ENCODE measurements around the gene SDC3.
A peak's percentile ranks its signal among the peaks of the same experiment; 100 is the strongest.

SDC3 gene

DNA sequence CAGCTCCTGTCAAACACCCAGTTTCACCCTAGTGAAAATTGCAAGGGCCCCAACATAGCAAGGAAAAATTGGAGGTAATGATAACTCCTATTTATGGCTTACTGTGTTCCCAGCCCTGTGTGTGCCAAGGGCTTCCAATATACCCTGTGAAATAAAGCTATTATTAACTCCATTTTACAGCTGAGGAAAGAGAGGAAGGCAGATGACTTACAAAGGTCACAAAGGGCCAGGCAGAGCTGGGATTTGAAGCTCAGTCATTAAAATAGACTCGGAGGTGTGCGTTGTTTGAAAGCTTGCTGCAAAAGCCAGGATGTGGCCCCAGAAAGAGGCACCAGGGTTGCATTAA, 20.2 kb upstream of the SDC3 start:
- H3K9ac ChIP-seq (ENCODE audit: low read length in 2 of 2): peak overlapping the region in 1 of 2 donors; percentile 36
- H3K36me3 ChIP-seq (ENCODE audit: control insufficient read depth in 2 of 2, insufficient read depth in 2 of 2, low read length in 2 of 2): peaks cover 6 to 9% of the 10 kb centered on the region in 2 donors
- no peaks in the 10 kb centered on the region for H3K9me3 ChIP-seq (ENCODE audit: control insufficient read depth in 2 of 2, low read length in 2 of 2)
- no peak overlapping the region for H3K27ac ChIP-seq (ENCODE audit: low read length)
- H3K4me1 ChIP-seq (ENCODE audit: control insufficient read depth, insufficient read depth, low read length): peaks cover 2% of the 10 kb centered on the region
- H3K4me3 ChIP-seq (ENCODE audit: low read length in 2 of 2): no peak overlapping the region
- no peaks in the 10 kb centered on the region for H3K27me3 ChIP-seq (ENCODE audit: control insufficient read depth in 1 of 2, insufficient read depth in 2 of 2, low read length in 2 of 2)

DNA sequence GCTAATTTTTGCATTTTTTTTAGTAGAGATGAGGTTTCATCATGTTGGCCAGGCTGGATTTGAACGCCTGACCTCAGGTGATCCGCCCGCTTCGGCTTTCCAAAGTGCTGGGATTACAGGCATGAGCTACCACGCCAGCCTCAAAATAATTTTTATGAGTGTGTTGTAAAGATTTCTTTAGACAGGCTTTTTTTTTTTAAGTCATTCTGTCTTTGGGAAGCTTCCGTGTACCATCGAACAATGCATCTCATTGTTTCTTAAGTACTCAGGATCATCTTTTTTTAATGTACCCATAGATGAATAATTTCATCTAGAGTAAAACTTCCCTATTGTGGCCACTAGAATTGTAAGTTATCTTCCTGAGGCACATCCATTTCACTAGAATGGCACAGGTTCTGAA, 19.6 kb upstream of the SDC3 start:
- H3K36me3 ChIP-seq (ENCODE audit: control insufficient read depth in 2 of 2, insufficient read depth in 2 of 2, low read length in 2 of 2): peaks cover 4 to 7% of the 10 kb centered on the region in 2 donors
- no peak overlapping the region for H3K27ac ChIP-seq (ENCODE audit: low read length)
- no peak overlapping the region for H3K9ac ChIP-seq (ENCODE audit: low read length in 2 of 2)
- no peaks in the 10 kb centered on the region for H3K27me3 ChIP-seq (ENCODE audit: control insufficient read depth in 1 of 2, insufficient read depth in 2 of 2, low read length in 2 of 2)
- no peaks in the 10 kb centered on the region for H3K9me3 ChIP-seq (ENCODE audit: control insufficient read depth in 2 of 2, low read length in 2 of 2)
- H3K4me1 ChIP-seq (ENCODE audit: control insufficient read depth, insufficient read depth, low read length): no peaks in the 10 kb centered on the region
- H3K4me3 ChIP-seq (ENCODE audit: low read length in 2 of 2): no peak overlapping the region

DNA sequence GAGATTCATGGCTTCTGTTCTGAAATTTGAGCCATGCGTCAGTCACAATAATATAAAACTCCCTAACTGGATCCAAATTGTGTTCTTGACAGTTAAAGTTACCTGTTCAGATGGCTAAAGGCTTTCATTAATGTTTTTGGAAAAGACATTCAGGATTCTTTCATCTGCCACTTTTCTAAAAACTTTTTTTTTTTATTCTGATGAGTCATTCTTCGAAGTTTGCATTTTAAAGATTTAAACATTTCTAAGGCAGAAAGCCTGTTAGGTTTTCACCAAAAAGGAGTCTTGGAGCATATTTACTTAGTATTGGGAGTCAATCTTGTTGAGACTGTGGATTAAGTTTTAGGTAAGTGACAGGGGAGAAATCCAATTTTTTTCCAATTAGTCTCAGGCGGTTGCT, 18.9 kb upstream of the SDC3 start:
- no peak overlapping the region for H3K4me3 ChIP-seq (ENCODE audit: low read length in 2 of 2)
- H3K27ac ChIP-seq (ENCODE audit: low read length): no peak overlapping the region
- no peaks in the 10 kb centered on the region for H3K9me3 ChIP-seq (ENCODE audit: control insufficient read depth in 2 of 2, low read length in 2 of 2)
- H3K36me3 ChIP-seq (ENCODE audit: control insufficient read depth in 2 of 2, insufficient read depth in 2 of 2, low read length in 2 of 2): peaks cover 0 to 3% of the 10 kb centered on the region in 2 donors
- no peaks in the 10 kb centered on the region for H3K4me1 ChIP-seq (ENCODE audit: control insufficient read depth, insufficient read depth, low read length)
- H3K27me3 ChIP-seq (ENCODE audit: control insufficient read depth in 1 of 2, insufficient read depth in 2 of 2, low read length in 2 of 2): no peaks in the 10 kb centered on the region
- no peak overlapping the region for H3K9ac ChIP-seq (ENCODE audit: low read length in 2 of 2)

DNA sequence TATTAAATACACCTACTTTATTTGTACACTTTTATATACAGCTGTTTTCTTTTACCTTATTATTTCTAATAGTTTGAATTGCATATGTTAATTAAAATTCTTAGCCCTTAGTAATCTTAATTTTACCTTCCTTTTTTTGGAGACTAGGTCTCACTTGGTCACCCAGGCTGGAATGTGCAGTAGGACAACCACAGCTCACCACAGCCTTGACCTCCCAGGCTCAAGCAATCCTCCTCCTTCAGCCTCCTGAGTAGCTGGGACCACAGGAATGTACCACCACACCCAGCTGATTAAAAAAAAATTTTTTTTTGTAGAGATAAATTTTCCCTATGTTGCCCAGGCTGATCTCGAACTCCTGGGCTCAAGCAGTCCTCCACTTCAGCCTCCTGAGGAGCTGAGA, 15.0 kb upstream of the SDC3 start:
- H3K9me3 ChIP-seq (ENCODE audit: control insufficient read depth in 2 of 2, low read length in 2 of 2): no peaks in the 10 kb centered on the region
- H3K4me1 ChIP-seq (ENCODE audit: control insufficient read depth, insufficient read depth, low read length): no peaks in the 10 kb centered on the region
- H3K4me3 ChIP-seq (ENCODE audit: low read length in 2 of 2): no peak overlapping the region
- no peak overlapping the region for H3K27ac ChIP-seq (ENCODE audit: low read length)
- no peaks in the 10 kb centered on the region for H3K27me3 ChIP-seq (ENCODE audit: control insufficient read depth in 1 of 2, insufficient read depth in 2 of 2, low read length in 2 of 2)
- H3K36me3 ChIP-seq (ENCODE audit: control insufficient read depth in 2 of 2, insufficient read depth in 2 of 2, low read length in 2 of 2): no peaks in the 10 kb centered on the region
- no peak overlapping the region for H3K9ac ChIP-seq (ENCODE audit: low read length in 2 of 2)

DNA sequence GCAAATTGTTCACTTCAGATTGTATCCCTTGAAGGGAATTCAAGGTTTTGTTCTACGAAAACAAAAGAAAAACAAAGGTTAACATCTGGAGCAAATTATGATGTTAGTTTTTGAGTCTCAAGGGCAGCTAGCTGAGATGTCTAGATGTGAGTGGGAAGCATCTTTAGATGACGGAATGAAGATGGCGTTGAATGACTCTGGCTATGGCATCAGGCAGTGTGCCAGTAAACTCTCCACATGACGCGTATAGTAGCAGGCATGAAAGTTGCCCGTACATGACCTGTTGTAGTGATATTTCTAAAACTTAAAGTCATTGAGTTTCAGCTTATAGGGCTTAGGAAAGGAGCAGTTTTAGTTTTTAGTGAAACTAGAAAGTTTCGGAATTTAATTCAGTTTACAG, 12.3 kb upstream of the SDC3 start:
- Histone ChIP-seq H3K4me1 (ENCODE audit: control insufficient read depth, insufficient read depth, low read length) (no peaks in the 10 kb centered on the region), H3K9ac (ENCODE audit: low read length in 2 of 2) (no peak overlapping the region), H3K36me3 (ENCODE audit: control insufficient read depth in 2 of 2, insufficient read depth in 2 of 2, low read length in 2 of 2) (no peaks in the 10 kb centered on the region), H3K27me3 (ENCODE audit: control insufficient read depth in 1 of 2, insufficient read depth in 2 of 2, low read length in 2 of 2) (no peaks in the 10 kb centered on the region), H3K27ac (ENCODE audit: low read length) (no peak overlapping the region), H3K9me3 (ENCODE audit: control insufficient read depth in 2 of 2, low read length in 2 of 2) (no peaks in the 10 kb centered on the region), H3K4me3 (ENCODE audit: low read length in 2 of 2) (no peak overlapping the region)

DNA sequence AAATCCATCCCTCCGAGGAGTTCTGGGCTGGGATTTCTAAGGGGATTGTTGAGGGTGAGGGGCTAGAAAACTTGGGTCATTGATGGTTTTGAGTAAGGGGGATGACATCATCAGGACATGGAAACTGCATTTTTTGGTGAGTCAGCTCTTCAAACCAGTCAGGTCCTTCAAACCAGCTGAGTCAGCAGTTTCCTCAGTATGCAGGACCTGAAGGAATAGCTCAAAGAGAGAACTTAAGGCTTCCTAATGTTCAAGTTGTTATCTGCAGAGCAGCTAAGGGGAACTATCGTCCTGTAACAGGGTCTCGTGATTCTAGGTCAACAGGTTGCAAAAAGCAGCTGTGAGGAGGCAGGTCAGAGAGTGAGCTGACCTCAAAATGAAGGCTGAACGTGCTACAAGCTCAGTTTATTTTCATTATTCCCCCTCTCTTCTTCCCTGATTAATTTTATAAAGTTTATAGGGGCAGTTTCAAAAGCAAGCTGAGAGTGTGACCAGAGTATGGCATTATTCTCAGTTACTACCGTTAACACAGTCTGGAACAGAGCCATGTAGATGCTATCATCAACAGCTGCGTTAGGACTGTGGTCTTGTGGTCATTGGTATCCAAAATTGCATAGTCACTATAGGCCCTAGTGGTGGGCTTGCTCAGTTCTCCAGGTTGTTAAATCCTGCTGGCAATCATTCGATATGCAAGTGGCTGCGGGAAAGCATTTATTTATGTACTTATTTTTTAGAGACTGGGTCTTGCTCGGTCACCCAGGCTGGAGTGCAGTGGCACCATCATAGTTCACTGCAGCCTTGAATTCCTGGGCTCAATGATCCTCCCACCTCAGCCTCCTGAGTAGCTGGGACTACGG, 10.7 kb upstream of the SDC3 start:
- Histone ChIP-seq H3K36me3 (ENCODE audit: control insufficient read depth in 2 of 2, insufficient read depth in 2 of 2, low read length in 2 of 2) (no peaks in the 10 kb centered on the region), H3K9ac (ENCODE audit: low read length in 2 of 2) (no peak overlapping the region), H3K9me3 (ENCODE audit: control insufficient read depth in 2 of 2, low read length in 2 of 2) (no peaks in the 10 kb centered on the region), H3K4me3 (ENCODE audit: low read length in 2 of 2) (no peak overlapping the region), H3K27ac (ENCODE audit: low read length) (no peak overlapping the region), H3K27me3 (ENCODE audit: control insufficient read depth in 1 of 2, insufficient read depth in 2 of 2, low read length in 2 of 2) (no peaks in the 10 kb centered on the region), H3K4me1 (ENCODE audit: control insufficient read depth, insufficient read depth, low read length) (no peaks in the 10 kb centered on the region)

DNA sequence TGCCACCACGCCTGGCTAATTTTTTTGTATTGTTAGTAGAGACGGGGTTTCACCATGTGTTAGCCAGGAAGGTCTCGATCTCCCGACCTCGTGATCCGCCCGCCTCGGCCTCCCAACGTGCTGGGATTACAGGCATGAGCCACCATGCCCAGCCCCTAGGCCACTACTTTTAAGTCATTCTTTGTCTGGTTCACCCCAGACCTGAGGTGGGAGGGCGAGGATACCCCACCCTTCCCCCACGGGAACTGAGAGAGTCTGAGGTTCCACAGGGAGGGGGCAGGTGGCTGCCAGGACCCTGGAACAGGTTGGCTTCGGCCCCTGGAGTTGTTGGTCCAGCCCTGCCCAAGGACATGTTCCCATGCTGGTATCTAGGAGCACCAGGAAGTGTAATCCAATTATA, 7.7 kb upstream of the SDC3 start:
- H3K4me1 ChIP-seq (ENCODE audit: control insufficient read depth, insufficient read depth, low read length): no peaks in the 10 kb centered on the region
- H3K27me3 ChIP-seq (ENCODE audit: control insufficient read depth in 1 of 2, insufficient read depth in 2 of 2, low read length in 2 of 2): no peaks in the 10 kb centered on the region
- H3K36me3 ChIP-seq (ENCODE audit: control insufficient read depth in 2 of 2, insufficient read depth in 2 of 2, low read length in 2 of 2): no peaks in the 10 kb centered on the region
- H3K9me3 ChIP-seq (ENCODE audit: control insufficient read depth in 2 of 2, low read length in 2 of 2): no peaks in the 10 kb centered on the region
- H3K27ac ChIP-seq (ENCODE audit: low read length): no peak overlapping the region
- H3K9ac ChIP-seq (ENCODE audit: low read length in 2 of 2): no peak overlapping the region
- no peak overlapping the region for H3K4me3 ChIP-seq (ENCODE audit: low read length in 2 of 2)

DNA sequence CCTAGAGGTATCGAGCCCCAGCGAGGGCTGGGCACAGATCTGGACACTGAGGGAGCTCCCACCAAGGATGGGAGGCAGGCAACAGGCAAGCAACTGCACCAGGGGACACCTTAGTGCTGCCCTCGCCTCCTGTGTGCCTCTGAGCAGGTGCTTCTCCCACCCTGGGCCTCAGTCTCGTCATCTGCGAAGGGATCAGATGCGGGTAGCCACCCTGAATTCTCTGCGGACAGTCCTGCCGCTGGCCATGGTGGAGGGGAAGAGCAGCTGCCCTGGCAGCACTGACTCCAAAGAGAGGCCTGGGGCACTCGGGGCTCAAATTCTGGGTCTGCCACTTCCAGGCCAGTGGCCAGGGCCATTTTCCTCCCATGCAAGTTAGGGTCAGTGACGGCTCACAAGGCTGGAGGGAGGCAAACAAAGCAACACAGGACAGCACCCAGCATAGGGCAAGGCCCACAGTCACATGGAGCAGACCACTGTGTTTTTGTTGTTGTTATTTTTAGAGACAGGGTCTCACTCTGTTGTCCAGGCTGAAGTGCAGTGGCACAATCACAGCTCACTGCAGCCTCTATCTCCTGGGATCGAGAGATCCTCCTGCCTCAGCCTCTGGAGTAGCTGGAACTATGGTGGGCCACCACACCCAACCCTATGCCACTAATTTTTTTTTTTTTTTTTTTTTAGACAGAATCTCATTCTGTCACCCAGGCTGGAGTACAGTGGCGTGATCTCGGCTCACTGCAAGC, 7.1 kb upstream of the SDC3 start:
- Histone ChIP-seq H3K27ac (ENCODE audit: low read length) (no peak overlapping the region), H3K9ac (ENCODE audit: low read length in 2 of 2) (no peak overlapping the region), H3K9me3 (ENCODE audit: control insufficient read depth in 2 of 2, low read length in 2 of 2) (no peaks in the 10 kb centered on the region), H3K4me1 (ENCODE audit: control insufficient read depth, insufficient read depth, low read length) (peaks cover 5% of the 10 kb centered on the region), H3K4me3 (ENCODE audit: low read length in 2 of 2) (no peak overlapping the region), H3K27me3 (ENCODE audit: control insufficient read depth in 1 of 2, insufficient read depth in 2 of 2, low read length in 2 of 2) (no peaks in the 10 kb centered on the region), H3K36me3 (ENCODE audit: control insufficient read depth in 2 of 2, insufficient read depth in 2 of 2, low read length in 2 of 2) (no peaks in the 10 kb centered on the region)

DNA sequence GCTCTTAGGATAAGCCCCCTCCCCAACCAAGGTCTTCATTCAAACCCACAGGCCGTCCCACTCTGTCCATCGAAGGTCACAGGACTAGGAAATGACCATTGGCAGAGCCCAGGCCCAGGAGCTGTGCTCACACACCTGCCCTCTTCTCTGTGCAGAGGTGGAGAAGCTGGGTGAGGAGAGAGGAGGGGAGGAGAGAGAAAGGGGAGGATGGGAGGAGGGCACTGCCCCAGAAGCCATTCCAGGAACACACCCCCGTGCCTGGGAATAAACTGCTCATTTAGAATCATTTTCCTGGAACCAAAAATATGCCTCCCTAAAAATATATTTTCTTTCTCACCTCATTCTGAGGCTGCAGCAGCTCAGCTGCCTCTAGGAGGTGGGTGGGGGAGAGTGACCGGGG, 6.4 kb upstream of the SDC3 start:
- peaks cover 5% of the 10 kb centered on the region for H3K4me1 ChIP-seq (ENCODE audit: control insufficient read depth, insufficient read depth, low read length)
- H3K9me3 ChIP-seq (ENCODE audit: control insufficient read depth in 2 of 2, low read length in 2 of 2): no peaks in the 10 kb centered on the region
- no peak overlapping the region for H3K27ac ChIP-seq (ENCODE audit: low read length)
- no peak overlapping the region for H3K9ac ChIP-seq (ENCODE audit: low read length in 2 of 2)
- no peak overlapping the region for H3K4me3 ChIP-seq (ENCODE audit: low read length in 2 of 2)
- H3K36me3 ChIP-seq (ENCODE audit: control insufficient read depth in 2 of 2, insufficient read depth in 2 of 2, low read length in 2 of 2): no peaks in the 10 kb centered on the region
- H3K27me3 ChIP-seq (ENCODE audit: control insufficient read depth in 1 of 2, insufficient read depth in 2 of 2, low read length in 2 of 2): no peaks in the 10 kb centered on the region

DNA sequence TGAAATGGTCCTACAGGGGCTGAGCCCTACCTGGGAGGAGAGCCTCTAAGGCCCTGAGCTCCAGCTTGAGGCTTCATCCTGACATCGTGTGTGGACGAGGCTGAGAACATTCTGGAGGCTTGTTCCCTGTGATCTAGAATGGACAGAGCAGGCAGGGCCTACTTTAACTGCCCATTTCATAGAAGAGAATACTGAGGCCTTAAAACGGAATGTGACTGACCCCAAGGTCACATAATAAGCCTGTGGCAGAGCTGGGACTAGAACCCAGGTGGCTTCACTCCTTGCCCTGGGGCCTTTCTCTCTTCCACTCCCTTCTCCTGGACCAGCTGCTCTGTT, 6.0 kb upstream of the SDC3 start:
- Histone ChIP-seq H3K27me3 (ENCODE audit: control insufficient read depth in 1 of 2, insufficient read depth in 2 of 2, low read length in 2 of 2) (no peaks in the 10 kb centered on the region), H3K4me3 (ENCODE audit: low read length in 2 of 2) (no peak overlapping the region), H3K9ac (ENCODE audit: low read length in 2 of 2) (no peak overlapping the region), H3K9me3 (ENCODE audit: control insufficient read depth in 2 of 2, low read length in 2 of 2) (no peaks in the 10 kb centered on the region), H3K27ac (ENCODE audit: low read length) (no peak overlapping the region), H3K4me1 (ENCODE audit: control insufficient read depth, insufficient read depth, low read length) (peaks cover 5% of the 10 kb centered on the region), H3K36me3 (ENCODE audit: control insufficient read depth in 2 of 2, insufficient read depth in 2 of 2, low read length in 2 of 2) (no peaks in the 10 kb centered on the region)

Measured in stomach smooth muscle (tissue), 2 donors.